NCI-H526 treated with DMSO at 0.1 percent for 48 hours (cell line): ENCODE data around the gene FBXO46.
A peak's percentile ranks its signal among the peaks of the same experiment; 100 is the strongest.

Experiments
- DNase-seq: peaks from one replicate; lab custom pipeline; 2025; lab: John Stamatoyannopoulos, UW

Gene FBXO46

DNA sequence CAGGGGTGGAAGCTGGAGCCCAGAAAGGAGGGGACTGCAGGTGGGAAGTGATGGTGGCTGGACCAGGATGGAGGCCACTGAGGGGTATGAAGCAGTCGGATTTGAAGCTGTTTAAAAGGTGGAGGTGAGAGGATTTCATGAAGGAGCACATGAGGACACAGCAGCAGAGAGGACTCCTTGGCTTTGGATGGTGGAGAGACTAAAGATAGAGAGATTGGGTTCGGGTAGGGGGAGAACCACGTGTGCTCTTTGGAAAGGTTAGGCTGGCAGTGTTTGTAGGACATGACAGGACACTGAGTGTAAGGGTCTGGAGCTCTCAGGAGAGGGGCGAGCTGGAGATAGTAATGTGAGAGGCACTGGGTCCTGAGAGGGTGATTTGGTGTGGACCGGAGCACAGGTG lies 47.8 kb downstream of the FBXO46 start:
- DNase-seq, result no peak

GRCh38 chr19:45682117-45682516 lies 48.6 kb downstream of the FBXO46 start:
- DNase-seq, result no peak

DNA sequence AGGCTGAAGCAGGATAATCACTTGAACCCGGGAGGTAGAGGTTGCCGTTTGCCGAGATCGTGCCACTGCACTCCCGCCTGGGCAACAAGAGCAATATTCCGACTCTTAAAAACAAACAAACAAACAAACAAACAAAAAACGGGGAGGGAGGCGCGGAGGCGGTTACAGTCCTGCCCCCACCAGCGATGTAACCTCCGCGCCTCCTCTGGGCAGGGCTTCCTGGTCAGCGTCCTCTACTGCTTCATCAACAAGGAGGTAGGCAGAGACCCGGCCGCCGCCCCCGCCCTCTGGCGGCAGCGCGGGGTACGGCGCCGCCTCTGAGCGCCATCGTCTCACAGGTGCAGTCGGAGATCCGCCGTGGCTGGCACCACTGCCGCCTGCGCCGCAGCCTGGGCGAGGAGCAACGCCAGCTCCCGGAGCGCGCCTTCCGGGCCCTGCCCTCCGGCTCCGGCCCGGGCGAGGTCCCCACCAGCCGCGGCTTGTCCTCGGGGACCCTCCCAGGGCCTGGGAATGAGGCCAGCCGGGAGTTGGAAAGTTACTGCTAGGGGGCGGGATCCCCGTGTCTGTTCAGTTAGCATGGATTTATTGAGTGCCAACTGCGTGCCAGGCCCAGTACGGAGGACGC lies 49.2 kb downstream of the FBXO46 start:
- peak; percentile 73 for DNase-seq

DNA sequence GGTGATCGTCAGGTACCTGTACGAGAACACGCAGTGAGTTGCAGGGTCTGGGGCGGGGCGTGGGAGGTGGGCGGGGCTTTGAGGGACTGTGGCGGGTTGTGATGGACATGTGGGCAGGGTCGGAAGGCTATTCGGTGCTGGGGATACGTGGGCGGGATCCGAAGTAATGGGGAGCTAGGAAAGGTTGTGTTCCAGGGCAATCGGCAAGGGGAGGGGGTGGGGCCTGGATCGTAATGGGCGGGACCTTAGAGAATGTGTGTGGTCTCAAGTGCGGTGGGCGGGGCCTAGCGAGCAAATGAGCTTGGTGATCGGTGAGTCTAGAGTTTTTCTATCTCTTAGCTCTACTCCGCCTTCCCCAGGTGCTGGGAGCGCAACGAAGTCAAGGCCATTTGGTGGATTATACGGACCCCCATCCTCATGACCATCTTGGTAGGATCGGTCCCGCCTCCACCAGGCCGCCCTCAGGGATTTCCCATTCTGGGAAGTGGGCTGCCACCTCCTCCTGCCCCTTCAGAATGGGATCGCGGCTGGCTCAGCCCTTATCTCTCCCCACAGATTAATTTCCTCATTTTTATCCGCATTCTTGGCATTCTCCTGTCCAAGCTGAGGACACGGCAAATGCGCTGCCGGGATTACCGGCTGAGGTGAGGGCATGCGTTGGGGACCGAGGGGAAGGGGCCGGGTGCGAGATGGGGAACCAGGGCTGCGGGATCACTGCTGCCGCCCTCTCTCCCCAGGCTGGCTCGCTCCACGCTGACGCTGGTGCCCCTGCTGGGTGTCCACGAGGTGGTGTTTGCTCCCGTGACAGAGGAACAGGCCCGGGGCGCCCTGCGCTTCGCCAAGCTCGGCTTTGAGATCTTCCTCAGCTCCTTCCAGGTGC lies 53.1 kb downstream of the FBXO46 start:
- peak; percentile 93 for DNase-seq

- DNase-seq, result no peak
These were observed 53.8 kb downstream of the FBXO46 start for GRCh38 chr19:45676851-45677263.

DNA sequence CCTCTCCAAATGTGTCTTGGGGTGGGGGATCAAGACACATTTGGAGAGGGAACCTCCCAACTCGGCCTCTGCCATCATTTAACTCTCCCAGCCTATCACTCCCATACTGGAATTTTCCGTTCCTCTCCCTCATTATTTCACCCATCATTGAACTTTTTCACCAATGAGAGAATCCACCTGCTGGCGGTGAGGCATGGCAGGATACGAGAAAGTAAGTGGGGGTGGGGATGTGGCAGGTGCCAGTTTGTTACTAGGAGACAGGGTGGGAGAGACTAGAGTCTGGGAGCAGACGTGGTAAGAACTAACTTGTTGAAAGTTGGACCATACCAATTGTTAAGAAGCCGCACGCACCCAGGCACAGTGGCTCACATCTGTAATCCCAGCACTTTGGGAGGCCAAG lies 55.8 kb downstream of the FBXO46 start:
- no peak for DNase-seq

DNA sequence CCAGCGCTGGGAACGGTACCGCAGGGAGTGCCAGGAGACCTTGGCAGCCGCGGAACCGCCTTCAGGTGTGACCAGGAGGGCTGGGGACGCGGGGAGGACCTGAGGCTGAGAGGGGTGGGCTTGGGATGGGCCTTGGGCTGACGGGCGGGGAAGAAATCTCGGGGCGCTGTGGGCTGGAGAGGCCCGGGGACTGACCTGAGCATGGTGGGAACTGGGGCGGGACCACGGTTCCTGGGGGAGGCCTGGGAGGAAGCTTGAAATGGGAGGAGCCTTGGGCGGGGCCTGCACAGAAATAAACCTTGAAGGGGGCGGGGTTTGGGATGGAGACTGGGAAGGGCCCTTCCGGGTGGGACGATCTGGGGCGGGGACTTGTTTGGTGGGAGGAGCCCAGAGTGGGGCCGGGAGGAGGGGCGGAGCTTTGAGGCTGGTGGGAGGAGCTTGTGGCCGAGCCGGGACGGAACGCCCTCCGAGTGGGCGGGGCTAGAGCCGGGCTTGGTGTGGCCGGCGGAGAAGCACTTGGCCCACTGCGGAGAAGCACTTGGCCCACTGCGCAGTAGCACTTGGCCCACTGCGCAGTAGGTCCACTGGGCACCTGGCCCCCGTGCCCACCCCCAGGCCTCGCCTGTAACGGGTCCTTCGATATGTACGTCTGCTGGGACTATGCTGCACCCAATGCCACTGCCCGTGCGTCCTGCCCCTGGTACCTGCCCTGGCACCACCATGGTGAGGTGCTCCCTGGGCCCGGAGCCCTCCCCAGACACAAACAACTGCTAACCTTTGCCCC lies 59.8 kb downstream of the FBXO46 start:
- DNase-seq, result peak; percentile 37

DNA sequence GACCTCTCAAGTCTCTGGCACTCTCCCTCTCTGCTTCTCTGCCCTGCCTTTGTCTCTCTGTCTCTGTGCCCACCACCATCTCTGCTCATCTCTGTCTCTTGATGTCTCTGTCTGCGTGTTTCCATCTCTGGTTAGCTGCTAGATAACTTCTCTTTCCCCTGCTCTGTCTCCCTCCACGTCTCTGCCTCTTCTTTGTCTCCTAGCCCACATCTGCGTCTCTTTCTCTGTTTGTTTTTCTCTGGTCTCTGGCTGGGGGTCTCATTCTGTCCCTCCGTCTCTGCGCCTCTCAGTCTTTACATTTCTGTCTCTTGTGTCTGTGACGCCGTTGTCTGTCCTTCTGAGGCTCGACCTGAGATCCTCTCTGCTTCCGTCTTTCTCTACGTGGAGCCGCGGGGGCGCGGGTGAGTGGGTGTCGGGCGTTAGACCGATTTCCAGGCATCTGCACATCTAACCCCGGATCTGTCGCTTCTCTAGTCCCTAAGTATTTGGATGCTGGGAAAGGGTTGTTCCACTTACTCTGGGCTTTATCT lies 62.3 kb downstream of the FBXO46 start:
- no peak for DNase-seq

GRCh38 chr19:45667620-45668341 lies 62.9 kb downstream of the FBXO46 start, which contains the start of gene GIPR:
GIPR (plus strand) TSS chr19:45668221; CDS start chr19:45669521, 1,300 bp downstream.
- no peak for DNase-seq

- no peak for DNase-seq
These were observed 66.1 kb downstream of the FBXO46 start for GRCh38 chr19:45664575-45664974.

- DNase-seq, result no peak
These were observed 66.9 kb downstream of the FBXO46 start for GRCh38 chr19:45663800-45664199.

- no peak for DNase-seq
These were observed 70.1 kb downstream of the FBXO46 start for GRCh38 chr19:45660636-45661035.
